HepG2 (cell line): ENCODE data around the gene ZBP1. TPM values are rescaled to one million over a fixed set of nuclear protein-coding genes. Genes with fewer than 3 reads are reported as not detected.
A peak's percentile ranks its signal among the peaks of the same experiment; 100 is the strongest.

ENCODE experiments used
- AGO1 ChIP-seq: fragments of 200-400 bp; formaldehyde crosslinking; IDR thresholded peaks from 2 replicates; pipeline ENCODE4 v1.6.1; 2017; ENCODE audit warnings: mild to moderate bottlenecking, low read depth, low read length, moderate library complexity; ENCODE audit not compliant: poor library complexity, severe bottlenecking
- ATF5 ChIP-seq: sonication (generic); formaldehyde crosslinking; IDR thresholded peaks from 2 replicates; pipeline ENCODE4 v1.4.0; 2020; ENCODE audit warnings: mild to moderate bottlenecking, low read depth, missing genetic modification reagents
- CENPX ChIP-seq: sonication (generic); formaldehyde crosslinking; IDR thresholded peaks from 2 replicates; pipeline ENCODE4 v1.9.0; 2021; ENCODE audit warnings: mild to moderate bottlenecking, missing genetic modification reagents, moderate library complexity
- CERS6 ChIP-seq: sonication (generic); formaldehyde crosslinking; IDR thresholded peaks from 2 replicates; pipeline ENCODE4 v1.5.0; 2020; ENCODE audit warnings: missing genetic modification reagents
- HNRNPUL1 ChIP-seq: fragments of 200-400 bp; formaldehyde crosslinking; IDR thresholded peaks from 2 replicates; pipeline ENCODE4 v1.6.1; 2017; ENCODE audit warnings: low read depth, mild to moderate bottlenecking, low read length, moderate library complexity
- HOXA7 ChIP-seq: sonication (generic); formaldehyde crosslinking; IDR thresholded peaks from 2 replicates; pipeline ENCODE4 v1.8.1; 2022; ENCODE audit warnings: mild to moderate bottlenecking, missing genetic modification reagents, moderate library complexity
- ISX ChIP-seq: sonication (generic); formaldehyde crosslinking; conservative IDR thresholded peaks from 2 replicates; pipeline ENCODE4 v1.5.0; 2020; ENCODE audit warnings: missing genetic modification reagents
- KLF12 ChIP-seq: sonication (generic); formaldehyde crosslinking; IDR thresholded peaks from 2 replicates; pipeline ENCODE4 v1.4.0; 2020; ENCODE audit warnings: missing genetic modification reagents, borderline replicate concordance
- MXD1 ChIP-seq: sonication (generic); formaldehyde crosslinking; IDR thresholded peaks from 2 replicates; pipeline ENCODE4 v1.4.0; 2020; ENCODE audit warnings: mild to moderate bottlenecking, missing genetic modification reagents
- PHB2 ChIP-seq: fragments of 450-650 bp; IDR thresholded peaks from 2 replicates; pipeline ENCODE4 v1.6.1; 2018; ENCODE audit not compliant: partially characterized antibody
- RFX5 ChIP-seq: IDR thresholded peaks from 2 replicates; pipeline ENCODE4 v1.6.1; 2011; ENCODE audit warnings: low read depth, low read length, improper control_type of control experiment
- RXRA ChIP-seq: sonication (generic); formaldehyde crosslinking; IDR thresholded peaks from 2 replicates; pipeline ENCODE4 v1.5.1; 2020; ENCODE audit warnings: missing genetic modification reagents
- TBX2 ChIP-seq: sonication (generic); formaldehyde crosslinking; IDR thresholded peaks from 2 replicates; pipeline ENCODE4 v1.5.0; 2020; ENCODE audit warnings: missing genetic modification reagents, mild to moderate bottlenecking, borderline replicate concordance
- TIGD3 ChIP-seq: sonication (generic); formaldehyde crosslinking; IDR thresholded peaks from 2 replicates; pipeline ENCODE4 v1.5.1; 2020; ENCODE audit warnings: mild to moderate bottlenecking, missing genetic modification reagents, borderline replicate concordance
- ZBTB10 ChIP-seq: sonication (generic); formaldehyde crosslinking; IDR thresholded peaks from 2 replicates; pipeline ENCODE4 v1.4.0; 2020; ENCODE audit warnings: missing genetic modification reagents, borderline replicate concordance
- ZNF496 ChIP-seq: sonication (generic); formaldehyde crosslinking; IDR thresholded peaks from 2 replicates; pipeline ENCODE4 v1.8.1; 2023; ENCODE audit warnings: mild to moderate bottlenecking, moderate library complexity, missing genetic modification reagents; ENCODE audit not compliant: insufficient replicate concordance
- ZNF546 ChIP-seq: sonication (generic); formaldehyde crosslinking; conservative IDR thresholded peaks from 2 replicates; pipeline ENCODE4 v1.8.1; 2023; ENCODE audit warnings: mild to moderate bottlenecking, missing genetic modification reagents
- ZNF562 ChIP-seq: sonication (generic); formaldehyde crosslinking; IDR thresholded peaks from 2 replicates; pipeline ENCODE4 v1.8.0; 2022; ENCODE audit warnings: missing genetic modification reagents, borderline replicate concordance
- ZNF749 ChIP-seq: sonication (generic); formaldehyde crosslinking; IDR thresholded peaks from 2 replicates; pipeline ENCODE4 v1.8.0; 2022; ENCODE audit warnings: mild to moderate bottlenecking, missing genetic modification reagents, moderate library complexity, borderline replicate concordance
- polyA plus RNA-seq, 8 experiments: library from polyadenylated mRNA; depleted of rRNA in 3 of 8; stranded (reverse) in 7 of 8; unstranded in 1 of 8; fragments of >200 nt; fragmentation: Illumina TruSeq in 4 of 8; extraction: Trizol in 4 of 8; gene quantifications; 2 replicates each; pipeline versions ENCODE4 v1.2.1 to v1.2.3, GENCODE V29; 2011 to 2016; ENCODE audit warnings: low read depth in 4 of 8, missing spikeins in 1 of 8, mixed read lengths in 1 of 8; ENCODE audit not compliant: insufficient read depth in 1 of 8
- total RNA-seq, 5 experiments: library from RNA; depleted of rRNA; stranded (reverse); fragments of >200 nt; fragmentation: Illumina TruSeq; extraction: Trizol; gene quantifications; 2 replicates each; pipeline ENCODE4 v1.2.3, GENCODE V29; 2016; ENCODE audit warnings: low read depth in 1 of 5
- TF ChIP-seq, protein P1 (sequence below): IDR thresholded peaks from 2 replicates; pipeline ENCODE4 v1.6.1; 2016; ENCODE audit warnings: mild to moderate bottlenecking

ZBP1 gene
- total and polyA plus RNA-seq, 2 of the 13 experiments (the other 11 are each of a cell fraction or from before 2014, with no cell fraction given): not detected

DNA sequence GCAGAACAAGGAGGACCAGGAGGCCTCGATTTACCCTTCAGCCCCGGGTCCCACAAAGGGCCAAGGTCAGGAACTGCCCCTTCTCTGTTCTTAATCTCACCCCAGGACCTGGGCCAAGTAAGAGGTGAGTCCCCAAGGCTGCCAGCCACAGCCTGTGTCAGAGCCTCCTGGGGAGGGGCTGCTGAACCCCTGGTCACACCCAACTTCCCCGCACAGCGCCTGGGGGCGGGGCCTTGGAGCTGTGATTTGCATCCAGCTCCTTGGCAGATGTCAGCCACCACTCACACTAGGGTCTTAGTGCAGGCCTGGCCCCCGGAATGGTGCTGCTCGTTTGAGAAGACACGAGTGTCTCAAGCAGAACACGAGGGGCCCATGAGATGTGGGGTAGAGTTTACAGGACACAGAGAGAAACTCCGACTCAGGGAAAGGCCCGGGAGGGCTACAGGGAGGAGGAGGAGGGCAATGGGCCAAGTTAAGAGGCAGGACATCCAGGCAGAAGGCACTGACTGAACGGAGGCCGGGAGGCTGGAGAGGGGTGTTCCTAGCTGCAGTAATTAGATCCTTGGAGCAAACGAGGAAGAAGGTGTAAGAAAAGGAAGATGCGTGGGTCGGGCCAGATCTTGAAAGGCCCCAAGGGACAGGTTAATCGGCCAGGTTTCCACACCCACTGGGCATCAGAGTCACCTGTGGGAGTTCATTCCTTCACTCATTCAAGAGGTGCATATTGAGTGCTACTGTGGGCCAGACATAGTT lies 26.9 kb downstream of the ZBP1 start (continued):
- TF ChIP-seq RFX5: no peak
- TF ChIP-seq HOXA7 (CRISPR knock-in tag): no peak
- TF ChIP-seq TBX2 (CRISPR knock-in tag): peak; percentile 16; the same call in 1 of the 2 replicates
- no peak for TF ChIP-seq HNRNPUL1
- TF ChIP-seq ZNF546 (CRISPR knock-in tag): no peak
- no peak for TF ChIP-seq TIGD3 (CRISPR knock-in tag)
- no peak for TF ChIP-seq CERS6
- TF ChIP-seq ATF5 (CRISPR knock-in tag): no peak; the same call in 1 of the 2 replicates
- no peak for TF ChIP-seq CENPX (CRISPR knock-in tag)
- no peak for TF ChIP-seq ZBTB10 (CRISPR knock-in tag)
- TF ChIP-seq RXRA (CRISPR knock-in tag): 0 out of 2 replicates have a peak, but pooled peaks have one; percentile 17
- TF ChIP-seq MXD1 (CRISPR knock-in tag): peak; percentile 58; the same call in 1 of the 2 replicates
- no peak for TF ChIP-seq ZNF496 (CRISPR knock-in tag)
- no peak for TF ChIP-seq PHB2
- TF ChIP-seq ISX (CRISPR knock-in tag): no peak
- TF ChIP-seq ZNF562 (CRISPR knock-in tag): no peak
- TF ChIP-seq ZNF749 (CRISPR knock-in tag): no peak
- TF ChIP-seq, protein P1, sequence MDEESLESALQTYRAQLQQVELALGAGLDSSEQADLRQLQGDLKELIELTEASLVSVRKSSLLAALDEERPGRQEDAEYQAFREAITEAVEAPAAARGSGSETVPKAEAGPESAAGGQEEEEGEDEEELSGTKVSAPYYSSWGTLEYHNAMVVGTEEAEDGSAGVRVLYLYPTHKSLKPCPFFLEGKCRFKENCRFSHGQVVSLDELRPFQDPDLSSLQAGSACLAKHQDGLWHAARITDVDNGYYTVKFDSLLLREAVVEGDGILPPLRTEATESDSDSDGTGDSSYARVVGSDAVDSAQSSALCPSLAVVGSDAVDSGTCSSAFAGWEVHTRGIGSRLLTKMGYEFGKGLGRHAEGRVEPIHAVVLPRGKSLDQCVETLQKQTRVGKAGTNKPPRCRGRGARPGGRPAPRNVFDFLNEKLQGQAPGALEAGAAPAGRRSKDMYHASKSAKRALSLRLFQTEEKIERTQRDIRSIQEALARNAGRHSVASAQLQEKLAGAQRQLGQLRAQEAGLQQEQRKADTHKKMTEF (CRISPR knock-in tag): no peak
- TF ChIP-seq KLF12 (CRISPR knock-in tag): no peak
- no peak for TF ChIP-seq AGO1
